ENCODE measurements around the gene LRRC27. TPM values are rescaled to one million over a fixed set of nuclear protein-coding genes. Genes with fewer than 3 reads are reported as not detected.
A peak's percentile ranks its signal among the peaks of the same experiment; 100 is the strongest.

The LRRC27 gene
- total and polyA plus RNA-seq, 7 donors, result 1.4 to 15.5 (median 6.2) TPM

- TF ChIP-seq POLR2AphosphoS5 (IDR thresholded peaks at IDR 0.05) (no peak), CTCF (IDR thresholded peaks at IDR 0.05) (peak in 2 of 4 experiments; percentile 42 to 47)
- H3K9me3 ChIP-seq, result no peaks in the 10 kb centered on the region
- no peaks in the 10 kb centered on the region for H3K4me1 ChIP-seq
- H3K36me3 ChIP-seq, result peaks cover 4 to 25% (median 6%) of the 10 kb centered on the region in 4 donors
- H3K4me3 ChIP-seq, result no peak overlapping the region
- peak; percentile 64 for DNase-seq
- intact Hi-C loops (cut with DNase I), result no loop called here
- H3K27ac ChIP-seq, result no peak overlapping the region
- no peaks in the 10 kb centered on the region for H3K27me3 ChIP-seq
- WGBS, 2 donors, result 80 to 81% methylated on average over 22 of the region's 22 CpGs
These were observed 28.9 kb downstream of the LRRC27 start for GRCh38 chr10:132360766-132361447.

GRCh38 chr10:132361581-132362101 lies 29.6 kb downstream of the LRRC27 start:
- Histone ChIP-seq H3K27ac (no peak overlapping the region), H3K27me3 (no peaks in the 10 kb centered on the region), H3K36me3 (peaks cover 10 to 32% (median 12%) of the 10 kb centered on the region in 4 donors), H3K4me1 (no peaks in the 10 kb centered on the region), H3K9me3 (no peaks in the 10 kb centered on the region), H3K4me3 (no peak overlapping the region)
- WGBS, 2 donors, result 96 to 98% methylated on average over 15 of the region's 15 CpGs
- intact Hi-C loops (cut with DNase I), result no loop called here
- peak; percentile 51 for DNase-seq
- no peak for TF ChIP-seq CTCF (IDR thresholded peaks at IDR 0.05)
- no peak for TF ChIP-seq EP300 (IDR thresholded peaks at IDR 0.05)
- TF ChIP-seq POLR2AphosphoS5 (IDR thresholded peaks at IDR 0.05), result no peak
- no peak for TF ChIP-seq POLR2A (IDR thresholded peaks at IDR 0.05)

- peak; percentile 42 for DNase-seq
- Histone ChIP-seq H3K9me3 (no peaks in the 10 kb centered on the region), H3K27me3 (no peaks in the 10 kb centered on the region), H3K4me1 (no peaks in the 10 kb centered on the region), H3K27ac (no peak overlapping the region), H3K36me3 (peaks cover 10 to 38% (median 14%) of the 10 kb centered on the region in 4 donors), H3K4me3 (no peak overlapping the region)
- intact Hi-C loops (cut with DNase I), result no loop called here
- WGBS, 2 donors, result 89 to 93% methylated on average over 12 of the region's 12 CpGs
- TF ChIP-seq POLR2AphosphoS5 (IDR thresholded peaks at IDR 0.05) (no peak), CTCF (IDR thresholded peaks at IDR 0.05) (no peak), EP300 (IDR thresholded peaks at IDR 0.05) (no peak), POLR2A (IDR thresholded peaks at IDR 0.05) (no peak)
These were observed 30.2 kb downstream of the LRRC27 start for GRCh38 chr10:132362151-132362611.

- WGBS, 2 donors, result 91 to 92% methylated on average over 15 of the region's 15 CpGs
- H3K9me3 ChIP-seq, result no peaks in the 10 kb centered on the region
- no peak for TF ChIP-seq POLR2A (IDR thresholded peaks at IDR 0.05)
- no peak for TF ChIP-seq EP300 (IDR thresholded peaks at IDR 0.05)
- no peak for TF ChIP-seq POLR2AphosphoS5 (IDR thresholded peaks at IDR 0.05)
- no peak for TF ChIP-seq CTCF (IDR thresholded peaks at IDR 0.05)
- H3K27me3 ChIP-seq, result no peaks in the 10 kb centered on the region
- intact Hi-C loops (cut with DNase I), result no loop called here
- H3K4me1 ChIP-seq, result no peaks in the 10 kb centered on the region
- no peak overlapping the region for H3K27ac ChIP-seq
- H3K36me3 ChIP-seq, result peaks cover 10 to 41% (median 14%) of the 10 kb centered on the region in 4 donors
- H3K4me3 ChIP-seq, result no peak overlapping the region
- peak; percentile 54 for DNase-seq
These were observed 31.4 kb downstream of the LRRC27 start for GRCh38 chr10:132363376-132363775.
